Measurements from ENCODE around the gene METTL15. TPM values are rescaled to one million over a fixed set of nuclear protein-coding genes. Genes with fewer than 3 reads are reported as not detected.

METTL15 gene
- polyA plus RNA-seq, 1 donor (not counting 4 experiments of a cell fraction or from before 2014, with no cell fraction given) = 10.0 TPM

DNA sequence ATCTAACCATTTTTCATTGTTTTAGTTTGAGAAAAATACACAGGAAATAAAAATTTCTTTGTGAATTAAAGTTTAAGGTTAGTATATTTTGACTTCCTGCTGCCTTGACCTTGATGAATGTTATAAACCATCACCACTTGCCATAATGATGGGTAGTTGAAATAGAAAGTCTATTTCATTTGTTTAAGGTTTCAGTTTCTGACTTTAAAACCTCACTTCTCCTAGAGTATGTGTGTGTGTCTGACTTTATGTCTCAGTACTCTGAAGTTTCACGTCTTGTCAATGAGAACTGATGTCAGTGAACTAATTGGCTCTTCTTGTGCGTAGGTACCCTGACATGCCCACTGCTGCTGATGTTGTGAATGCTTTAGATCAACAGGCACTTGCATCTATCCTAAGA lies 188.2 kb downstream of the METTL15 start:
- Histone ChIP-seq H3K79me2 (ENCODE audit: control insufficient read depth, insufficient read depth, low read length) (no peaks in the 10 kb centered on the region), H4K20me1 (ENCODE audit: control insufficient read depth, extremely low read depth, insufficient read depth, low read length) (no peaks in the 10 kb centered on the region), H3K4me1 (ENCODE audit: control insufficient read depth, extremely low read depth, insufficient read depth, low read length) (no peaks in the 10 kb centered on the region), H3K9ac (ENCODE audit: control insufficient read depth, extremely low read depth, insufficient read depth, low read length) (no peak overlapping the region), H3K4me3 (ENCODE audit: control insufficient read depth in 2 of 3, extremely low read depth in 1 of 3, insufficient read depth in 2 of 3, low read depth in 1 of 3, low read length in 3 of 3) (no peak overlapping the region), H3K27me3 (ENCODE audit: control insufficient read depth, extremely low read depth, insufficient read depth, low read length) (no peaks in the 10 kb centered on the region), H3K9me3 (ENCODE audit: control insufficient read depth, low read depth, low read length) (no peaks in the 10 kb centered on the region), H3K9me1 (ENCODE audit: control insufficient read depth, extremely low read depth, insufficient read depth, low read length) (no peaks in the 10 kb centered on the region), H3K4me2 (ENCODE audit: control insufficient read depth, extremely low read depth, insufficient read depth, low read depth, low read length) (no peak overlapping the region), H3K36me3 (ENCODE audit: control insufficient read depth in 2 of 2, extremely low read depth in 1 of 2, insufficient read depth in 2 of 2, low read length in 2 of 2) (peaks cover 0 to 2% of the 10 kb centered on the region in 2 experiments), H3K27ac (ENCODE audit: control insufficient read depth, insufficient read depth, low read length) (no peak overlapping the region), H2AFZ (ENCODE audit: control insufficient read depth, low read length) (no peak overlapping the region)
- TF ChIP-seq, protein P1, sequence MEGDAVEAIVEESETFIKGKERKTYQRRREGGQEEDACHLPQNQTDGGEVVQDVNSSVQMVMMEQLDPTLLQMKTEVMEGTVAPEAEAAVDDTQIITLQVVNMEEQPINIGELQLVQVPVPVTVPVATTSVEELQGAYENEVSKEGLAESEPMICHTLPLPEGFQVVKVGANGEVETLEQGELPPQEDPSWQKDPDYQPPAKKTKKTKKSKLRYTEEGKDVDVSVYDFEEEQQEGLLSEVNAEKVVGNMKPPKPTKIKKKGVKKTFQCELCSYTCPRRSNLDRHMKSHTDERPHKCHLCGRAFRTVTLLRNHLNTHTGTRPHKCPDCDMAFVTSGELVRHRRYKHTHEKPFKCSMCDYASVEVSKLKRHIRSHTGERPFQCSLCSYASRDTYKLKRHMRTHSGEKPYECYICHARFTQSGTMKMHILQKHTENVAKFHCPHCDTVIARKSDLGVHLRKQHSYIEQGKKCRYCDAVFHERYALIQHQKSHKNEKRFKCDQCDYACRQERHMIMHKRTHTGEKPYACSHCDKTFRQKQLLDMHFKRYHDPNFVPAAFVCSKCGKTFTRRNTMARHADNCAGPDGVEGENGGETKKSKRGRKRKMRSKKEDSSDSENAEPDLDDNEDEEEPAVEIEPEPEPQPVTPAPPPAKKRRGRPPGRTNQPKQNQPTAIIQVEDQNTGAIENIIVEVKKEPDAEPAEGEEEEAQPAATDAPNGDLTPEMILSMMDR (optimal IDR thresholded peaks at IDR 0.05 in 1 of 3, IDR thresholded peaks at IDR 0.05 in 1 of 3, conservative IDR thresholded peaks at IDR 0.05 in 1 of 3; ENCODE audit: extremely low read depth in 1 of 3, insufficient read depth in 2 of 3, low read length in 3 of 3) = no peak
- TF ChIP-seq EZH2 (IDR thresholded peaks at IDR 0.05; ENCODE audit: low read length) = no peak
- dilution Hi-C loops (cut with MboI; ENCODE audit: extremely low pct_ligation_motif_present, low sequenced_read_pairs) = no loop called here
- DNase-seq (ENCODE audit: low read depth, low spot score) (no peak), FAIRE-seq (peak; percentile 71)

DNA sequence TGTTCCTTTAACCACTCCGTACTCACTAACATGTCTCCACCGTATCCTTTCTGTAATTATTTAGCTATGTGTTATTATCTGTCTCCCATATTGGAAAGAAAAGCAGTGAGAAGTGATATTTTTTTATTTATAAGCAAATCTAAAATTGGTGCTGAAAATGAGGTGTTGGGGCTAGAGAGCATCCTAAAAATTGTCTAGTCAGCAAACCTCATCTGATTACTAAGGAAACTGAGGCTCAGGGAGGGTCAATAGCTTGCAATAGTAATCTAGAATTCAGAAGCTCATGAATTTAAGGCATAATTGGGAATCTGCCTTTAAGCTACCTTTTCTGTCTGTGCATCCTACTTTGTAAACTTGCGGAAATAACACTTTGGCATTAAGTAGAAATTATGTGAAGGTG lies 190.0 kb downstream of the METTL15 start:
- FAIRE-seq (no peak), DNase-seq (ENCODE audit: low read depth, low spot score) (no peak)
- Histone ChIP-seq H2AFZ (ENCODE audit: control insufficient read depth, low read length) (no peak overlapping the region), H3K79me2 (ENCODE audit: control insufficient read depth, insufficient read depth, low read length) (no peaks in the 10 kb centered on the region), H3K9ac (ENCODE audit: control insufficient read depth, extremely low read depth, insufficient read depth, low read length) (no peak overlapping the region), H3K4me1 (ENCODE audit: control insufficient read depth, extremely low read depth, insufficient read depth, low read length) (no peaks in the 10 kb centered on the region), H3K9me1 (ENCODE audit: control insufficient read depth, extremely low read depth, insufficient read depth, low read length) (no peaks in the 10 kb centered on the region), H3K4me3 (ENCODE audit: control insufficient read depth in 2 of 3, extremely low read depth in 1 of 3, insufficient read depth in 2 of 3, low read depth in 1 of 3, low read length in 3 of 3) (no peak overlapping the region), H3K9me3 (ENCODE audit: control insufficient read depth, low read depth, low read length) (no peaks in the 10 kb centered on the region), H3K27me3 (ENCODE audit: control insufficient read depth, extremely low read depth, insufficient read depth, low read length) (no peaks in the 10 kb centered on the region), H4K20me1 (ENCODE audit: control insufficient read depth, extremely low read depth, insufficient read depth, low read length) (no peaks in the 10 kb centered on the region), H3K27ac (ENCODE audit: control insufficient read depth, insufficient read depth, low read length) (no peak overlapping the region), H3K4me2 (ENCODE audit: control insufficient read depth, extremely low read depth, insufficient read depth, low read depth, low read length) (no peak overlapping the region), H3K36me3 (ENCODE audit: control insufficient read depth in 2 of 2, extremely low read depth in 1 of 2, insufficient read depth in 2 of 2, low read length in 2 of 2) (peaks cover 0 to 2% of the 10 kb centered on the region in 2 experiments)
- dilution Hi-C loops (cut with MboI; ENCODE audit: extremely low pct_ligation_motif_present, low sequenced_read_pairs) = no loop called here
- TF ChIP-seq, protein P1 (optimal IDR thresholded peaks at IDR 0.05 in 1 of 3, IDR thresholded peaks at IDR 0.05 in 1 of 3, conservative IDR thresholded peaks at IDR 0.05 in 1 of 3; ENCODE audit: extremely low read depth in 1 of 3, insufficient read depth in 2 of 3, low read length in 3 of 3) = no peak
- TF ChIP-seq EZH2 (IDR thresholded peaks at IDR 0.05; ENCODE audit: low read length) = no peak

All from keratinocyte (primary cell).